ENCODE data around the gene KRTAP25-1. TPM values are rescaled to one million over a fixed set of nuclear protein-coding genes. Genes with fewer than 3 reads are reported as not detected.

KRTAP25-1 gene
- total RNA-seq, 6 experiments from 2014 or later: not detected

Other genes with a start within 250 kb of the KRTAP25-1 start
- not detected for gene CLDN17, start 122.7 kb downstream of the KRTAP25-1 start, total RNA-seq (2021; fragmentation: NEBNext Ultra II Directional; extraction: Animal tissue kit (Norgen Biotek cat#: 25700))
- gene CLDN8, start 73.4 kb downstream of the KRTAP25-1 start, total RNA-seq (2021; fragmentation: NEBNext Ultra II Directional; extraction: Animal tissue kit (Norgen Biotek cat#: 25700)): not detected
- gene KRTAP24-1, start 6.6 kb downstream of the KRTAP25-1 start, total RNA-seq (2021; fragmentation: NEBNext Ultra II Directional; extraction: Animal tissue kit (Norgen Biotek cat#: 25700)): not detected
- gene KRTAP26-1, start 30.8 kb upstream of the KRTAP25-1 start, total RNA-seq (2021; fragmentation: NEBNext Ultra II Directional; extraction: Animal tissue kit (Norgen Biotek cat#: 25700)): not detected
- gene KRTAP27-1, start 48.2 kb upstream of the KRTAP25-1 start, total RNA-seq (2021; fragmentation: NEBNext Ultra II Directional; extraction: Animal tissue kit (Norgen Biotek cat#: 25700)): not detected
- not detected for gene KRTAP23-1, start 59.1 kb upstream of the KRTAP25-1 start, total RNA-seq (2021; fragmentation: NEBNext Ultra II Directional; extraction: Animal tissue kit (Norgen Biotek cat#: 25700))
- not detected for gene KRTAP13-2, start 82.8 kb upstream of the KRTAP25-1 start, total RNA-seq (2021; fragmentation: NEBNext Ultra II Directional; extraction: Animal tissue kit (Norgen Biotek cat#: 25700))
- gene KRTAP13-1, start 106.5 kb upstream of the KRTAP25-1 start, total RNA-seq (2021; fragmentation: NEBNext Ultra II Directional; extraction: Animal tissue kit (Norgen Biotek cat#: 25700)): not detected
- not detected for gene KRTAP13-3, start 136.4 kb upstream of the KRTAP25-1 start, total RNA-seq (2021; fragmentation: NEBNext Ultra II Directional; extraction: Animal tissue kit (Norgen Biotek cat#: 25700))
- gene KRTAP13-4, start 140.7 kb upstream of the KRTAP25-1 start, total RNA-seq (2021; fragmentation: NEBNext Ultra II Directional; extraction: Animal tissue kit (Norgen Biotek cat#: 25700)): not detected
- gene KRTAP15-1, start 150.8 kb upstream of the KRTAP25-1 start, total RNA-seq (2021; fragmentation: NEBNext Ultra II Directional; extraction: Animal tissue kit (Norgen Biotek cat#: 25700)): not detected
- gene KRTAP19-1, start 190.9 kb upstream of the KRTAP25-1 start, total RNA-seq (2021; fragmentation: NEBNext Ultra II Directional; extraction: Animal tissue kit (Norgen Biotek cat#: 25700)): not detected
- gene KRTAP19-2, start 197.9 kb upstream of the KRTAP25-1 start, total RNA-seq (2021; fragmentation: NEBNext Ultra II Directional; extraction: Animal tissue kit (Norgen Biotek cat#: 25700)): not detected
- gene KRTAP19-3, start 202.5 kb upstream of the KRTAP25-1 start, total RNA-seq (2021; fragmentation: NEBNext Ultra II Directional; extraction: Animal tissue kit (Norgen Biotek cat#: 25700)): not detected
- not detected for gene KRTAP19-4, start 207.7 kb upstream of the KRTAP25-1 start, total RNA-seq (2021; fragmentation: NEBNext Ultra II Directional; extraction: Animal tissue kit (Norgen Biotek cat#: 25700))
- not detected for gene KRTAP19-5, start 212.6 kb upstream of the KRTAP25-1 start, total RNA-seq (2021; fragmentation: NEBNext Ultra II Directional; extraction: Animal tissue kit (Norgen Biotek cat#: 25700))

Data from HFFc6 (cell line).